ENCODE data around the gene IFT80. TPM values are rescaled to one million over a fixed set of nuclear protein-coding genes. Genes with fewer than 3 reads are reported as not detected.

IFT80 gene
- total and polyA plus RNA-seq, 10 of the 15 experiments (the other 5 are each of a cell fraction or from before 2014, with no cell fraction given), result 6.5 to 21.5 (median 14.1) TPM

- ChIA-PET POLR2A (interaction anchor here (1.2 to 2.8 kb wide), 2 partner anchors 16 to 56 kb away, joined by 3 to 8 read pairs; partner anchors contain the start of gene TRIM59), SMC1A (ENCODE audit: uncharacterized antibody, unreplicated experiment) (interaction anchor here (0.8 to 1.6 kb wide), 5 partner anchors 16 to 356 kb away, joined by 3 to 4 read pairs (median 4); no protein-coding TSS in a partner anchor), RAD21 (ENCODE audit: unreplicated experiment) (interaction anchor here (0.6 kb wide), 1 partner anchor 20 kb away, joined by 3 read pairs; no protein-coding TSS in a partner anchor), CTCF (interaction anchor here (1.0 to 1.7 kb wide), 4 partner anchors 14 to 361 kb away, joined by 3 to 9 read pairs (median 4); no protein-coding TSS in a partner anchor)
- TF ChIP-seq ZNF217 (IDR thresholded peaks at IDR 0.05) (no peak), BCL3 (IDR thresholded peaks at IDR 0.05; ENCODE audit: borderline replicate concordance, insufficient read depth, low read depth, low read length, poor library complexity, severe bottlenecking) (no peak), SUZ12 (IDR thresholded peaks at IDR 0.05; ENCODE audit: unreplicated experiment) (no peak), LARP7 (IDR thresholded peaks at IDR 0.05) (no peak), SP1 (IDR thresholded peaks at IDR 0.05; ENCODE audit: low read depth, low read length) (no peak), PKNOX1 (IDR thresholded peaks at IDR 0.05) (no peak), CREM (IDR thresholded peaks at IDR 0.05; ENCODE audit: low read depth) (no peak), RAD51 (IDR thresholded peaks at IDR 0.05) (no peak), POLR2A (IDR thresholded peaks at IDR 0.05; ENCODE audit: low read depth, low read length) (no peak)
- H3K9me3 ChIP-seq (replicated peaks; ENCODE audit: control insufficient read depth, insufficient read depth, low read length), result no peaks in the 10 kb centered on the region
- H3K4me3 ChIP-seq, result no peak overlapping the region
- no peak overlapping the region for H3K4me2 ChIP-seq (ENCODE audit: control insufficient read depth, insufficient read depth)
- intact Hi-C loops (cut with micrococcal nuclease; ENCODE audit: unreplicated experiment), result no loop called here
- H2AFZ ChIP-seq (ENCODE audit: control insufficient read depth, low read depth, low read length), result no peak overlapping the region
- H3K27me3 ChIP-seq (replicated peaks in 1 of 2; ENCODE audit: control insufficient read depth in 2 of 2, insufficient read depth in 2 of 2, low read length in 1 of 2), result no peaks in the 10 kb centered on the region
- H3K4me1 ChIP-seq (ENCODE audit: control insufficient read depth, insufficient read depth, low read length), result peaks cover 3% of the 10 kb centered on the region; the same call in 1 of the 2 replicates
- BruUV-seq (replicated peaks), result no TSS peak
- WGBS (ENCODE audit: insufficient coverage, insufficient replicate concordance, low lambda C conversion rate, missing lambda C conversion rate), result 97% methylated on average over 3 of the region's 3 CpGs
- H3K36me3 ChIP-seq (ENCODE audit: control insufficient read depth in 2 of 2, insufficient read depth in 2 of 2, low read length in 1 of 2), result no peaks in the 10 kb centered on the region
- DNase-seq (ENCODE audit: low read depth, low spot score) (no peak), ATAC-seq (no peak), FAIRE-seq (no peak)
- no peak overlapping the region for H3K27ac ChIP-seq (ENCODE audit: control insufficient read depth, insufficient read depth)
- peaks cover 25% of the 10 kb centered on the region for H3K79me2 ChIP-seq (ENCODE audit: control insufficient read depth, insufficient read depth, low read length)
- H3K9ac ChIP-seq (ENCODE audit: control insufficient read depth, insufficient read depth, low read length), result no peak overlapping the region
- H4K20me1 ChIP-seq (ENCODE audit: control insufficient read depth, insufficient read depth), result no peaks in the 10 kb centered on the region
- in situ Hi-C loops (cut with MboI), result no loop called here
Measured at GRCh38 chr3:160394009-160394392, 5.0 kb downstream of the IFT80 start.

All from GM12878 (cell line).